ENCODE measurements around the gene RFT1.

The RFT1 gene

DNA sequence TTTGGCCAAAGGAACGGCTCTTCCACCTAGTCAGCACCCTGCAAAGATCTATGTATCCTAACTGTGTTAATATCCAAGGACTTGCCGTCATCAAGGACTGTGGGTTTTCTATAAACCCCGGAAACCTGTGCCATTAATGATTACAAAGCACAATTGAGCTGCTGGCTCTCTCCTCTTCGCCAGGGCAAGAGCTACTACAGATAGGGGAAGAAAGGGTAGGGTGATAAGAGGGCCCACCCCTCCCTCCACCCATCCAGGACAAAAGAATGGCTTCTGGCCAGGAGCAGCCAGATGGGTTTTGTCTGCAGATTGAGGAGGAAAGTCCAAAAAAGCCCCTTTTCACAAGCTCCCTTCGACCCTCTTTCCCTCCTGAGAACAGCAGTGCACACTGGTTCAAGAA, 9.9 kb downstream of the RFT1 start:
- DNase-seq: no peak

DNA sequence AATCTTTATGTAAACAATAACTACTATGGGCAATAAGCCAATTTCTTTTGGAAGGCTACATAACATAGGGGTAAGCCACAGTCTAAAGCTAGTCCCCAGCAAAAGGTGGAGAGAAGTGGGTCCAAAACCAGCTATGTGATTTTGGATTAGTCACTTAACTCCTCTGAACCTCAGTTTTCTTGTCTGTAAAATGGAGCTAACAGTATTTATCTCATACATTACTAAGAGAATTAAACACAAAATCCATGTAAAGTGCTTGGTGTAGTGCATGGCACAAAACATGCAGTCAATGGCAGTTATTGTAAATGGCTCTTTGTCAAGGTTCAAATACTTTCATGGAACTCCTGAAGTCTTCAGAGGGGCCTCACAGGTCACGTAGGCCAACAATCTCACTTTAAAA, 13.3 kb downstream of the RFT1 start:
- no peak for DNase-seq

DNA sequence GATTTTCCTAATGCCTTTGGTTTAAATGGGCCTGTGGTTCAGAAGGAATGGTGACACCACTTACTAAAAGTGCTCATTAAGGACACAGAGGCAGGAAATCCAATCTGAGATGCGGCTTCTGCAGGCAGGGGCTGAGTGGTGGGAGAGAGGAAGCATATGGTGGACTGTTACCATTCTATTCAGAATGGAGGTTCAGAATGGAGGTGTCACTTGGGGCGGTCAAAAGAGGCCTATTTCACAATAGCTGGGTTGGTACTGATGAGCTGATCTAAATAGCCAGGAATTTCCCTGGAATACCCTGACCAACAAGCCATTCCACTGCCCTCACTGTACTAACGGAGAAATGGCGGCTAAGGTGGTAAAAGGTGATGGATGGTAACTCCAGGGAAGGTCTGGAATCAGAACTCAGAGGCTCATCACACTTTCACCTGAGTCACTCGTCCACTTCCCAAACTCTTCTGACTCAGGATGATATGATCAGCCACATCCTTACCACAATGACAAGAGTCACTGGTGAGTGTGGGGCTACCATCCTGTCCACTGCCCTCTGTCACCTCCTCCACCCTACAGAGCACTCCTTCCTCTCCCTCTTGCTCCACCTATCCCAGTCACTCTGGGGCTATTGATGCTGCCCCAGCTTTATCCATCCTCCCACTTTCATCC, 15.7 kb downstream of the RFT1 start:
- no peak for DNase-seq

DNA sequence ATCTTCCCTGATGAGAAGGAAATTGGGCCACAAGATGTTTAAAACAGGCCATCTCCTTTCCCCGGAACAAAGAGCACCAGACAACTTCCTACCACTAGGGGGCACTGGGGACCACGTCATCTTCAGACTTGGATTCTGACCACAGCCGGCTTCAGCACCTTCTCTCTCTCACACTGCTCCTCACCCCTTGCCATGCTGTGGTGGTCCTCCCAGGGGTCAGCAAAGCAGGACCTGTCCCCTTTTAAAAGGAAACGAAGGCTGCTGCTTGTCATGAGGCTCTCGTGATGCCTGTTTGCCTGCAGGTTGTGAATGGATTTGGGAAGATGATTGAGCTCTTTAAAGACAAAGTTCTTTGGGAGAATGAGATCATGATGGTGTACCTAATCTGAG, 16.2 kb downstream of the RFT1 start:
- peak; percentile 88 for DNase-seq

DNA sequence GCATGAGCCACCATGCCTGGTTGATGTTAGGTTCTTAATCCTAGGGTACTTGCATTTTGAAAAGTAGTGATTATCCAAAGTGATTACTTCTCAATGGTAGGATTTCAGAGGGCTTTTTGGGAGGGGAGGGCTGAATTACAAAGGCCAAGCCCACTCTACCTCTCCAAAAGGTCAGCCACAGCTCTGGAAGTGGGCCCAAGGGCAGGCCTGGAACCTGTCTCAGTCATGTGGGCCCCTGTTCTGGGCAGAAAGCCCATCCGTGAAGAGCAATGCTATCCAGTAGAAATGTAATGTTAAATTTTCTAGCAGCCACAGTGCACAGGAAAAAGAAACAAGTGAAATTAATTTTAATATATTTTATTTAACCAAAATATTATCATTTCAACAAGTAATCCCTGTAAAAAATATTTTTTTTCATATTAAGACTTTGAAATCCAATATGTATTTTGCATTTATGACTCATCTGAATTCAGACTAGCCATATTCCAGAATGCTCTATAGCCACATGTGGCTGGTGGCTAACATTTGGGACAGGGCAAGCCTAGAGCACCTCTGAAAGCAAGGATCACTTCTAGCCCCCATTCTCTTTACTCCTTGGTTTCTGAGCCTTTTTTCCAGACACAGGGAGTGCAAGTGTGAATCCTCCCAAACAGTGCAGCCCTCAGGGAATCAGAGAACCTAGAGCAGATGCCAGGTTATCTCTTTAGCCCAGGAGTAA, 16.8 kb downstream of the RFT1 start:
- no peak for DNase-seq

DNA sequence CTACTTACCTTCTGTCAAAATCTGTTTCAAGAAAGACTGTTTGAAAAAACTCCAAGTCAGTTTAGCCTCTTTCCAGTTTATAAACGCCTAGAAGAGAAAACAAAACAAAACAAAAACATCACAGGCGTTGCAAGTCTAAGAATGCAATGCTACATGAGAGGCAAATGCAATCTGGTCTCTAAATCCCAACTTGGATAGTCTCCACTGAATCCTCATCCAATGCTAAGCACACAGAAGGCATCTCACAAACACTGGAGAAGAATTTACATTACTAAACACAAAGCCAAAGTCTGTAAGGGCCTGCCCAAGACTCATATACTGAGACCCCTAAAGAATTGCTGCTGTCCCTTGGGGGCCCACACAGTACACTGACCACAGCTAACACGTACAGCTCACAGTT, 18.4 kb downstream of the RFT1 start:
- no peak for DNase-seq

DNA sequence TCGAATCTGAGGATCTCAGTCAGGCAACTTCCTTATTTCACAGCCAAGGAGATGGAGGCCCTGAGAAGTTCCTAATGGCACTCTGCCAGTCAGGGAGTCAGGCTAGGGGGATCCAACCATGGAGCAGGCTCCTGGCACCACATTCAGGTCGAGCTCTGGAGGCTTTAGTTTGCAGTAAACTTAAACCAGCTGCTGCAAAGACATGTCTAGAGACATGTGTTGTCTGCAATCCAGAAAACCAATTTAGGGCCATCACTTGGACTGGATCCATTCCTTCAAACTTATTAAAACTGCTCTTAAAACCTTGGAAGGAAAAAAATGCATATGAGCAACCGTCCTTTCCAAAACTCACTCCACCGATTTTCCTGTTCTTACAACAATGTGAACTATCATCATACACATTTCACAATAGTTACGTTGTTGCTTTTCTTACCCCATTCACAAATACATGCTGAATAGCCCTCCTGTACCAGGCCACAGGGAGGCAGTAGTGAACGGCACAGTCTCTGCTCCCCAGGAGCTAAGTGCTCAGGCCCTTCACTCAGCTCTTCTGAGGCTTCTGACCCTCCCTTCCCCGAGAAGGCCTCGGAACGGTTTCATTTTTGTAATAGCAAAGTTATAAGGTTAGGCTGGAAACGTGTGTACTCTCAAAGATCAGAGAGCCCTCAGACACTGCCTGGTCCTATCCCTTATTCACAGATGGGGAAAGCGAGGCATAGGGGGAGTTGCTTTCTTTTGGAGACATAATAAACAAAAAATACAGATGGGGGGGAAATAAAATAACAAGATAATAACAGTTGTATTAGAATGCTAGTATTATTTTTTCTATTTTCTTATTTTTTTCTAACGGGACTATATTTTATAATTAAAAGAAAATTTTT, 20.1 kb downstream of the RFT1 start:
- peak; percentile 78 for DNase-seq

DNA sequence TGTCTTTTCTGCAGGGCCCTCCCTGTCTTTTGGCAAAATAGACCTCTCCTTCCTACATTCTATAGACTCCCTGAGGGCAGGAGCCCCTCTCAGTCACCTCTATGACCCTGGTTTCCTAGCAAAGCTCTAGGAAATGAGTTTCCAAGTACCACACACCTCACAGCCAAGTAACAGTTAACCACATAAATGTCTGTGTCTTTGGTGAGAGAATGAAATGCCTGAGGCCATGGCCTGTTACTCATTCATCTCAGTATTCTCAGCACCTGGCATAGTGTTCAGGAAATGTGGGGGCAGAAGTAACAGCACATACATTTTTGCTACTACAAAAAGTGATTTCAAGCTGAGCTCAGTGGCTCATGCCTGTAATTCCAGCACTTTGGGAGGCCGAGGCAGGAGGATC, 21.0 kb downstream of the RFT1 start:
- peak; percentile 66 for DNase-seq

DNA sequence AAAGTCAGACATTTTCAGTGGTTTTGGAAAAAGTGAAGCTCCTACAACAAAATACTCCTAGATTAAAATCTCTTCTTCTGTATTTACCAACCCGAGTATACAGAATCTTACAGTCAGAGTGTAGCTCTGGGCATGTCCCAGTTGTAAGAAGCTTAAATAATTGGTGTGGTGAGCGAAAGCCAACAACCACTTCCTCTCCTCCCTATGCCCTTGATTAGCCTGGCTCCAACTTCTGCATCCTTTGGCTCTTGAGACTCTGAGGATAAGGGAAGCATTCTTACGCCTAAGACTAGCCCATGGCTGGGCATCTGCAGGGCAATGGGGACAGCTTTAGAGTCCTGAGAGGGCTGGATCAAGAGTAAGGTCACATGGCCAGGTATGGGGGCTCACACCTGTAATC, 25.5 kb downstream of the RFT1 start:
- DNase-seq: no peak

DNA sequence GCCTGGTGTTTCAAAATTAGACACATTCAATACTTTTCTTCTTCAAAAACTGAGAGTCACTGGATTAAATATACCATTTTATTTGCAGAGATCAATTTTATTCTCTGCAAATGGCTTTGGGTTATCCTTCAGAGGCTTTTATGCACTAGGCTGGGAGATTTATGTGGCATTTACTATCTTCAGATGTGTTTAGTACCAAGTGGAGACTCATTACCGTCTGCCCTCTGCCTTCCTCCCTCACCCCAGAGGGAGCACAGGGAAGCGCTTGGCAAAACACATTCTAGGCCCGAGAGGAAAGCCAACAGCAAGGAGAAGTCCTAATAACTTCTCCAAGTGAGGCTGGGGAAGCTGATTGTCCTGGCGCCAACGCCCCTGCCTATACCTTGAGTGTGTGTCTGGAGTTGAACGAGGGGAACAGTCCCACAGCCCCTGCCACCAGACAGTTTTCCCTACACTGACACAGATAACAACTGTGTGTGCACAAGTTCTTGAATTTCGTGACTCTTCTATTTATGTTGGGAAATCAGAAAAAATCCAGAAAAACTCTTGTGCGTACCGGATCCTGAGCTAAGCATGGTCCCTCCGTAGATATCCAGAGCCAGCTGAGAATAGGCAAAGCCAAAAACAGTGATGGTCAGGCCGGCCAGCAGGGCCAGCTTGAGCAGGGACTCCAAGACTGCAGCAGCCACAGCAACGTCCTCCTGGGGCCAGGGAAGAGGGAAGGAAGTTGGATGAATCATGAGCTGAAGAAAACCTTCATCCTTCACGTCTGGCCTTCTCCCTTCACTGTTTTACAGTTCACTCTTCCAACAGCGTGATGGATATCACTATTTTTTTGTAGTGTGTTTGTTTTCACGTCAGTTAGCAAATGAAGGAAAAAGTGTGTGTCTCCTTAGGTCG, 26.6 kb downstream of the RFT1 start:
- no peak for DNase-seq

DNA sequence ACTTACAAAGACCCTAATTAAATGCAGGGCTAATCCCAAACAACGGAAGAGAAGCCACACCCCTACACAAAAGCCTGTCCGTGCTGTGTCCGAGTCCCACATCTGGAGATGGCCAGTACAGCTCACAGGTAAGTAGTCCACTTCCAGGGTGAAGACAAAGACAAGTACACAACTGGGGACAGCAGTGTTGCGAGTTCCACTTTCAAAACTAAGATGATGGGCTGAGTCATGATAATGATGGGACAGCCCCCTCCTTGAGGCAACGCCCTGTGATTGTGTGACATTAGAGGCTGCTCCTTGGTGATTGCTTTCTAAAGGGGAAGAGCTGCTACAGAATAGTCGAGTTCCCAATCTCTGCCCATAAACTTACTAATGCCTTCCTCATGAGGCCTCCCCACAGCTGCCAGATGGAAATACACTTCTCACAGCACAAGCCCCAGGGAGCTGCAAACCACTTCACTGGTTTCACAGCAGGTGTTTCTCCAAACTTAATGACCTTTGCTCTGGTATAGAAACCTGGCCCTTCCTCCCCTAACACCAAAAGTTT, 27.6 kb downstream of the RFT1 start:
- DNase-seq: no peak

DNA sequence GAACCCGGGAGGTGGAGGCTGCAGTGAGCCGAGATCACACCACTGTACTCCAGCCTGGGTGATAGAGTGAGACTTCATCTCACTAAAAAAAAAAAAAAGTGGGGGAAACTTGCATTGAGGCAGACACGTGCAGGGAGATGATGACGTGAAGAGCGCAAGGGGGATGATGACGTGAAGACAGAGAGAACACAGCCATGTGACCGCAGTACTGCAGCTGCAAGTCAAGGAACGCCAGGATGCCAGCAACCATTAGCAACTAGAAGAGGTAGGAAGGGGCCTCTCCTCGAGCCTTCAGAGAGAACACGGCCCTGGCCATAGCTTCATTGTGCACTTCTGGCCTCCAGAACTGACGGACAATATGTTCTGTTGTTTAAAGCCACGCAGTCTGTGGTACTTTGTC, 28.3 kb downstream of the RFT1 start:
- DNase-seq: no peak

DNA sequence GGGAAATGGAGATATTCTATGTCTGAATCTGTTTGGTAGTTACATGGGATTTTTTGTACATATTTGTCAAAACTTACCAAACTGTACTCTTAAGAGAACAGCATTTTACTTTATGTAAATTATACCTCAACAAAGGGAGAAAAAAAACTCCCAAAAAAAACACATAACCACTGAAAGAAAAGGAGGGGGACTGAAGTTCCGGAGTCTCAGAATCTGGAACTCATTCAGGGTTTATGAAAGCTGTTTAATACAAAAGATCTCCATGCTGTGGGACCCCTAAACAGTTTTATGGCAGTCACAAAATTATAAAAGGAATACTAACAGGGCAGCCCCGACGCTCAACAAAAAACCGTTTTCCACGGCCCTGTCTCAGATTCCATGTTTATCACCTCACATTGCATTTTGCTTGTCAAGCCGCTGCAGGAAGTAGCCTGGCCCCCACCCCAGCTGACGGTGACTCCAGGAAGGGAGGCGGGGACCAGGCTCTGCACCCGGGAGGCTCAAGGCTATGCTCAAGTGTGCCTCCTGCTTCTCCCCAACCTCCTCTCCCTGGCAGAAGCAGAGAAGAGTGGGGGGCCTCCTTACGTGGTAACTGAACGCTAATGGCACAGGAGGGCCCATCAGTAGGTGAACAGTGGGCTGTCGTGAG, 29.3 kb downstream of the RFT1 start:
- no peak for DNase-seq

DNA sequence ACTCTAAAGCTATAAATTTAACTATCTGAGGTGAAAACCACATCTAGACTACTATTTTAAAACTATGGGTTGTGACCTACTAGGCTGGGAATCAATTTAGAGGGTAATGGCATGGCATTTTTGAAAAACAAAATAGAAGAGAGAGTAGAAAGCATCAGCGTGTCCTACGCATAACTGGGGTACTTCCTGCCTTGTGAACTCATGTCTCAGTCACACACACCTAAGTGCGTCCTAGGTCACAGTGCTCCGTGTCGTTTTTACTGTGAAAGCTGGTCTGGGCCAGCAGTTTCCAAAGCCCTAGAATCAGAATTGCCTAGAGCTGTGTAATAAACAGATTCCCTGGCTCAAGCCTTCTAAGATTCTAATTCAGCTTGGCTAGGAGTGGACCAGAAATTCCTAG, 32.3 kb downstream of the RFT1 start:
- DNase-seq: no peak

DNA sequence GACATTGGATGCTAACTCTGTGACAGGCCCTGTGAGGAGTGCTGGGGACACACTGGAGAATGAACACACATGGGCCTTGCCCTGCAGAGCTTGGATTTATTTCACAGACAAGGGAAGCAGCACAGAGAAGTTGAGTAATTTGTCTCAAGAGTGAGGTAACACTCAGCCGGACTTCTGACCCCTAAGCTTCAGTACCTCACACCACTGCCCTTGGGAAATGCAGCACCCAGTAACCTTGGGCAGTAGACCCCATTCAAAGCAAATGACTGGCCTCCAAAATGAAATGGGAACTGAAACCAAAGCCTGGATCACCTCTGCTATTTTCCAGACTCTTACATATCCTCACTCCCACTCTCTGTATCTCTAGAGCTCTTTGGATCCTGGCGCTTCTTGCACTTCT, 37.3 kb downstream of the RFT1 start:
- no peak for DNase-seq

DNA sequence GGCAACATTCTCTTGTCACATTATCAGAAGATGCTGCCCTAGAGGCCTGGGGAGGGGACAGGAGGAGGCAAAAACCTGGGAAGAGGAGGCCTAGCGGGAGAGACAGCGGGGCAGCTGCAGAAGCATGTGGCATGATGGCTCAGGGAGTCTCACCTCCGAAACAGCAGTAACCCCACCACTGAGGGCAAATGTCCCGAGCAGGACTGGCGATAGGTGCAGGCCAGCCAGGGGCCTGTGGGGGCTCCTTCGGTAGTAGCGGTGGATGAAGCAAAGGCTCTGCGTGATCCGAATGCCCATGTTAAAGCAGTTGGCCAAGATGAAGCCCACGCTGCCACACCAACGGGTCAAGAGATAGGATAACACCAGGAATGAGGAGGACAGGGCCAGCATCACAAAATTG, 38.0 kb downstream of the RFT1 start:
- no peak for DNase-seq

DNA sequence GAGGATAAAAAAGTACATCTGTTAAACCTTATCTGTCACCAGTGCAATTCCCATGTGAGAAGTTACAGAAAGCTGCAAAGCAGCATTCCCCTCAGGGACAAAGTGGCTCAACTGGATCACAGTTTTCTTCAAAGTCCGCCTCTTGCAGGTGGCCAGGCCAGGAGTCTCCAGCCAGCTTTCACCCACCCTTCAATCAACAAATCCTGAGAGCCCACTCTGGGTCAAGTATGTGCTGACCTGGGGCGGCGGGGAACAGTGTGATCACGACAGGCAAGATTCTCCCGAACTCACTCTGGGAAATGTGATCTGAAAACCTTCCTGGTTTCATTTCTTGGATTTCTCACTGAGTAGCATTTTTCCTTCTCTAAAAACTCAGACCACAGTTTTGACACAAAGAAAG, 39.2 kb downstream of the RFT1 start:
- no peak for DNase-seq

DNA sequence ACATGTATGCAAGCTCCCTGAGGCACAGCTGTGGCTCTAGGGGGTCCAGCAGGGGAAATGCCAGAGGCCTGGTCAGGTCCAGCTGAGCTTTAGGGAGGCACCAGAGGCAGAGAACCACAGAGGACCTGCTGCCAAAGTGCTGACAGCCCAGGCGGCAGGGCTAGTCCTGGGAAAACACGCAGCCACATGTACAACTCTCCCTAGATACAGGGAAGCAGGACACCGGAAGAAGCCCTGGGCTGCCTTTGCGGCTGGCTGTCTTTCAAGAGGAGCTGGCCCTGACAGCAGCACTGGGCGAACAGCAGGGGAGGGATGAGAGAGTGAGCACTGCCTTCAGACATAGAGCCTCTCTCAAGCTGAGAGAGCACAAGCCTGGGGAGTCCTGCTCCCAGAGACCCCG, 40.7 kb downstream of the RFT1 start:
- no peak for DNase-seq

DNA sequence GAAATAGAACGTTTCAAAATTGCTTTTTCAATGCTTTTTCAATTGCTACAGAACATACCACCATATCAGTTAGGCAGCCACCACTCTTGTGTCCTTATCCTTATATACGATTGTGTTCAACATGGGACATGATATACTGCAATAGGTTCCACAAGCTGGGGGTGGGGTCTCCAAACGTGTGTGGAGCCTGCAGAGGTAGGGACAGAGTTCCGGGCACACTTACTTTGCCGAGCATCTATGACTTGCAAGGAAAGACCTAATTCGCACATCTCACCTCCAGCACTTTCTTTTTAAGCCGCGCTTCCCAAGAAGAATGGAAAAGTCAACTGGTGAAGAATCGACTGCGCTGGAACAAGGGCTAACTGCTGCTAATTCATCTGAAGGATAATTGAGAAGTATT, 44.8 kb downstream of the RFT1 start:
- peak; percentile 32 for DNase-seq

DNA sequence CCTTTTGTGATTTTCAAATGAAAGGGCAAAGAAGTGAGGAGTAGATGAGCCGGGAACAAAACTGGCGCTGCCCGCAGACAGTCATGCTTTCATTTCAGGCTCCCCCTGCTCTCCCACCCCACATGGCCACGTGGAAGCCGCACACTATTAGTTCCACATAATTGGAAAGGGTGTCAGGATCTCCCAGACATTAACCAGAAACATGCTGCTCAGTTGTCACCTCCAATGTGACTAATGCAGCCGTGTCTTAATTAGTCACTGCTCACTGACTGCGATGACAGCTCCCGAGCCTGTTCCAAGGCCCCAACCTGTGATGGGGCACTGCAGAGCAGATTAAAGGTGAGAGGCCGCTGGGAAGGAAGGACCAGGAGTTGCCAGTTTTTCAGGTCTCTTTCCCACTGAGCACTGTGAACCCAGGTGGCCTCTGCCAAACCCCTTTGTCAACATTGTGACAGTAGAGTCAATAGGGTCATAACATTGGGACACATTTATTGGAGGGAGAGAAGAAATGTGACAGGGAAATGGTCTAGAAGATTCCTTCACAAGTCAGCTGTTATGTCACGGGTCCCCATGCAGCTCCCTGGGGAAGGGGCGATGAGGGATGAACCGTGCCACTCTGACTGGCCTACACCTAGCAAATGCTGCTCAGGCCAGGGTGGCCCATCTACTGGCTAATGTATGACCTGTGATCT, 45.8 kb downstream of the RFT1 start:
- peak; percentile 49 for DNase-seq

DNA sequence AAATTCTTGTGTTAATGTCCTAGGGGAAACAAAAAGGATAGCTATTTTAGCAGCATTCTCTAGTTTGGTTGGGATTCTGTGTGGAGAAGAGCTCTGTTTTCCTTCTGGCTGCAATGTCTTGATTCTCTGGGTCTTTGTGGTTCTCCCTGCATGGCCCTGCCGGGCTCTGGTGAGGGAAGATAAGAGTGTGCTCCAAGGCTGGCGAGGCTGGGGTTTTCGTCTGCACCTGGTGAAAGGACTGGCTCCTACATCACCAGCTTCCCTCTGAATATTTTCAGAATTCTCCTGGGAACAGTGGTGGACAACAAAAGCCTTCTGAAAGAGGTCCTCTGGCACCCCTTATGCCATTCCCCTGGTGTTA, 46.3 kb downstream of the RFT1 start:
- peak; percentile 32 for DNase-seq

DNA sequence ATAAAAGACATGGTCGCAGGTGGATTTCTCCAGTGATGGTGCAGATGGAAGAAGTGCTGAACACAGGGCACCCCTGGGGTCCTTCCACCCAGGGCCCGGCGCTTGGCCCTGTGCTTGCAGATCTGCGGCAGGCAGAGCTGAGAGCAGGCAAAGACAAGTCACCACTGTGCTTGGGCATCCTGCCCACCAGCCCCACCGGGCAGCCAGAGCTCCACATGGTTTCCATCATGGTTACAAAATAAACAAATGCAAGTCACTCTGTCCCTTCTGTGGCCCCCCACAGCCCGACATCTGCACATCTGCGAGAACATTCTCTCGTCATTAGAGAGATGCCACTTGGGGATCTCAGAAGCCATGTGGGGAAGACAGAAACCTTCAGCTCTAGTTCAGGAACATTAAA, 46.7 kb downstream of the RFT1 start:
- DNase-seq: peak; percentile 39
